HG02642 (cell line): Measurements from ENCODE around the gene COIL.

Experiments
- ATAC-seq: cut with Tn5 transposase; IDR thresholded peaks from one replicate; pipeline ENCODE4 v1.9.1; 2021; ENCODE audit warnings: mild to moderate bottlenecking; ENCODE audit not compliant: unreplicated experiment, poor library complexity

The COIL gene

DNA sequence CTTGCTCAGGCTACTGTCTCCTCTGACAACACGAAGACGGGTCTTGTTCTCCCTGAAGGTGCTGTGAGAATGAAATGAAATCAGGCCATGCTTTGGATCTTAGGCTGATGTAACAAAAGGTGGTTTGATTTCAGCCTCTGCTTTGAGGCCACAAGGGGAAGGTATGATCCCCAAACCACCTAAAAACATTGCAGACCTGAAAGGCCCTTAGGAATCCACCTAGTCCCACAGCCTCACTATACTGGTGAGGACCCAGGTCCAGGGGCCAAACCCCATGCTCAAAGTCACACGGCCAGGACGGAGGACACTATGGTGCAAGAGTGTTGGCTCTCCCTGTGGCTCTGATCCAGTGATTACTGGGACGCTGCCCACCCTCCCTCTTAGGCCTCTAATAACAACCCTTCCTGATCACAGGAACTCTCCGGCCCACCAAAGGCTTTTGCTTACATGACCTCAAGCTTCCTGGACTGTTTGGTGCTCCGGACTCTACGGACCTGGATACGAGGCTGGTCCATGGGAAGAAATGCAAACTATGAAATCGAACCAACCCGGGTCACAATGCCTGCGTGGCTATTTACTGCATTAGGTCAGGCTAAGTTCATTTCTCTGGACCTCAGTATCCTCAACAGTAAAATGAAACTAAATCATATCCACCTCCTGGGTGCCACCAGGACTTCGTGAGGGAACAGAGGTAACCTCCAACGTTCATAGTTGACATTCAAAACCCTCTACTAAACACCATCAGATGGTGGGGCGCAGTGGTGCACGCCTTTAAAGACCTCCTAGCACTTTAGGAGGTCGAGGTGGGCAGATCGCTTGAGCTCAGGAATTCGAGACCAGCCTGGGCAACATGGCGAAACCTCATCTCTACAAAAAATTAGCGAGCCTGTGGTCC is 48.5 kb downstream of the COIL start:
- no peak for ATAC-seq

DNA sequence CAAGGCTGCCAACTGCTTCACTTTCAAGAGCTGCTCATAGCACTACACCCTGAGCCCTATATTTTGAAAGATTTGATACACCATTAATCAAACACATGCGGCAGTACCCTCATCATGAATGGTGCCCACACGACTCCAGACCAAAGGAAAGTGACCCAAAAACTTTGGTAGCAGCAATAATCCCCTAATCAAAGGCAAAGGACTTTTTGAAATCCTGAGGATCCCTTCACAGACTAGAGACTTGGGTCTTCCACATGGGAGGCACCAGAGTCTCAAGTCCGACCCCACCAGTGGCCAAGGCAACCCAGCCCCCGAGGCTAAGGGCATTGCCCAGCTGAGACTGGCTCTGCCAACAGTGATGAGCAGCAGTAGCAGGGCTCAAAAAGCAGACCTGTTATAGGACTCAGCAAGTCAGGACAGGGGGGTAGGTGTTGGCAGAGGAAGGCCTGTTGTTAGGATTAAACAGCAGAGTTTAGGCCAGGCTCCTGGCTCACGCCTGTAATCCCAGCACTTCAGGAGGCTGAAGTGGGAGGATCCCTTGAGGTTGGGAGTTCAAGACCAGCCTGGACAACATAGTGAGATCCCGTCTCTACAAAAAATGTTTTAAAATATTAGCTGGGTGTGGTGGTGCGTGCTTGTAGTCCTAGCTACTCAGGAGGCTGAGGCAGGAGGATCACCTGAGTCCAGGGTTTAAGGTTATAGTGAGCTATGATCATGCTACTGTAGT is 50.2 kb downstream of the COIL start:
- ATAC-seq = no peak

DNA sequence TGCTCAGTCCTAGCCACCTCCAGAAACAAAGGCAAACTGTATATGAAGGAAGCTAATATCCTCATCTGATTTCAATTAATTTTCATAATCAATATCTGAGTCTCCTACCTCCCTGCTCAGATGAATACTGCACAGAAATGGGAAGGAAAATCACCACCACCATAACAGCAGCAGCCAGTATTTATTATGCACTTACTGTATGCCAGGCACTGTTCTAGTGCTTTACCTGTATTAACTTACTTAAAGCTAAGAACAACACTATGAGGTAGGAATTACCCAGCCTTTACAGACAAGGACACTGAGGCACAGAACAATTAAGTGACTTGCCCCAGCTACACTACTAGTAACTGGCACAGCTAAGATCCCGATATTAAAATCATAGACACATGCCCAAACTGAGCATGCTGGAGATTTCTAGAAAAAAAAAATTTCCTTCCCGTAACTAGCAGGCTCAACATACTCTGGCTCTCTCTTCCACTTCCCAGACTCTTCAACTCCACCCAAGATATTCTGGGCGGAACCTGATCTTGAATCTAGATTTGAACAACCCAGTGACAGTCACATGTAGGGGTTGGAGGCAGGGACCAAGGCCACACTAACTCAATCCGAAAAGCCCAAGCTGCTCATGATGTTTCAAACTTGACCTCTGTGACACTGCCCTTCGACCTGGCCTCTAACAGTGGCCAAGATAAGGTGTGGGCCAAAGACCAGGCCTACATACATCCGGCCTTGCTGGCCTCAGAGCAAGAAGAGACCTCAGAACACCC is 50.9 kb downstream of the COIL start:
- ATAC-seq = no peak

DNA sequence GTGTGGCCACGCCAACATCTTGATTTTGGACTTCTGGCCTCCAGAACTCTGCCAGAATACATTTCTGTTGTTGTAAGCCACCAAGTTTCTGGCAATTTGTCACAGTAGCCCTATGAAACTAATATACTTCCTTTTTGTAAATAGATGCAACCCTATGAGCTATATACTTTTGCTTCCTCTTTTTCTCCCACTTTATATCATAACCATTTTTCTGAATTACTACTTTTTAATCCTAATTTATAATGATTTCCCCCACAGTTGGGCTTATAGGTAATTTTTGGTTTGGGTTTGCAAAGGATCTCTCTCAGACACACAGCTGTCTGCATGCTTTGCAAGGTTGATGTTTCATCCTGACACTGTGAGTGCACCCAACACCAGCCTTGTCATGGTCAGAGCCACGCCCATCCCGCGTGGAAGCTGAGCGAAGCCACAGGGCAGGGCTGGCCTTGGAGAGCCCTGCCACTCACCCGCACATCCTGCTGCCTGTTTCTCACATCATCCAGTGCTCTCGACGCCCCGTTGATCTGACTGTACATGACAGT is 52.8 kb downstream of the COIL start:
- peak; percentile 81 for ATAC-seq

DNA sequence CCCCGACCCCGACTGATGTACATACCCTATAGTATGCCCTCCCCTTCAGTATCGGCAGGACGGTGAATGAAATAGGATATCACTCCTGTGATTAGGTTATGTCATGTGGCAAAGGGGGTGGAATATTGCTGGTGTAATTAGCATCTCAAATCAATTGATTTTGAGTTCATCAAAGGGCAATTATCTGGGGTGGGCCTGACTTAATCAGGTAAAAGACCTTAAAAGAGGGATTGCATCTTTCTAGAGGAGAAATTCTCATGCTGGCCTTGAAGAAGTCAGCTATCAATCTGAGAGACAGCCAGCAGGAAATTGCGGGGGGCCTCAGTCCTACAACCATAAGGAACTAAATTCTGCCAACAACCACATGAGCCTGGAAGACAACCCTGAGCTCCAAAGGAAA is 57.3 kb downstream of the COIL start:
- no peak for ATAC-seq

DNA sequence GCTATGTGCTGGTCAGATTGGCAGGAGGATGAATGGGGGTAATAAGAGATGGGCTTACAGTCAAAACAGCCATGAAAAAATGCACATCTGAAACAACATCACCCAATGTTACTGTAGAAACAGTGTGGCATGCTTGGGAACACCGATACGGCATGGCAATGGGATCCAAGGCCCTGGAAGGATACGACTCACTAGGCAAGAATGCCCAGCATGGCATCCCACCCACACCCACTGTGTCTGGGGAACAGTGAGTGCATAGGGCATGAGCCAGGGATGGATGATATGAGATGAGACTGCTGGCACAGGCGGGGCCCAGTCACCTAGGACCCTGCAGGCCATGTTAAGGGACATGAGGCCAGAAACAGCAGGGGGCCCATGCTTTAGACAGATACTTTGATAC is 58.5 kb downstream of the COIL start:
- no peak for ATAC-seq

DNA sequence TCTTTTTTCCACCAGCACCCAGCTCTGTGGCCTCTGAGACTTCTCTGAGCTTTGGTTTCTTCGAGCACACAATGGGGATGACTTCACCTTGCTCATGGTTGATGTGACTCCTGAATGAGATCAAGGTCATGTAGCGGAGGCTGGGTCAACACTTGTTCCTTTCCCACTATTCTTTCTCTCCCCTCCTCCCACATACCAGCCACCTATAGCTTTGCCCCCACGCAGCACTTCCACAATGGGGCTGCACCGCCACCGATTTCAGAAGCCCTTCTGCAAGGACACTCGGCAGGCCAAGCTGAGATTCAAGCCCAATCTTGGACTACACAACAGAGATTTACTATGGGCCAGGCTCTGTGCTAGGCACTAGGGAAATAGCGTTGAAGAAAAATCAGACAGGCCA is 61.4 kb downstream of the COIL start:
- ATAC-seq = no peak

DNA sequence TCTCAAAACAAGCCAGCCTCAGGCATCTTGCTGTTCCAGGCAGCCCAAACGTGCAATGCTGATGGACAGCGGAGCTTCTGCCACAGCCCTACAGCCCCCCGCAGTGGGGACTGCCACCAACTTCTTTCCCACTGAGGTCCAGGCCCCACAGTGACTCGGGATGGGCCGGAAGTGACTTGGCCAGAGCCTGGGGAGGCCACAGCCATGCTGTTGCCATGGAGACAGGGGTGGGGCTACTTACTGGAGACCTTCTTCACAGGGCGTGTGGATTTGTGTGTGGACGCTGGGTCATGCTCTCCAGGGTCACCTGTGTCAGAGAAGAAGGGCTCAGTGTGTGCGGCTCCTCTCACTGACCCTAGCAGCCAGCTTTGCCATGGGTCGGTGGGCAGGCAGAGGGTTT is 62.0 kb downstream of the COIL start:
- no peak for ATAC-seq

DNA sequence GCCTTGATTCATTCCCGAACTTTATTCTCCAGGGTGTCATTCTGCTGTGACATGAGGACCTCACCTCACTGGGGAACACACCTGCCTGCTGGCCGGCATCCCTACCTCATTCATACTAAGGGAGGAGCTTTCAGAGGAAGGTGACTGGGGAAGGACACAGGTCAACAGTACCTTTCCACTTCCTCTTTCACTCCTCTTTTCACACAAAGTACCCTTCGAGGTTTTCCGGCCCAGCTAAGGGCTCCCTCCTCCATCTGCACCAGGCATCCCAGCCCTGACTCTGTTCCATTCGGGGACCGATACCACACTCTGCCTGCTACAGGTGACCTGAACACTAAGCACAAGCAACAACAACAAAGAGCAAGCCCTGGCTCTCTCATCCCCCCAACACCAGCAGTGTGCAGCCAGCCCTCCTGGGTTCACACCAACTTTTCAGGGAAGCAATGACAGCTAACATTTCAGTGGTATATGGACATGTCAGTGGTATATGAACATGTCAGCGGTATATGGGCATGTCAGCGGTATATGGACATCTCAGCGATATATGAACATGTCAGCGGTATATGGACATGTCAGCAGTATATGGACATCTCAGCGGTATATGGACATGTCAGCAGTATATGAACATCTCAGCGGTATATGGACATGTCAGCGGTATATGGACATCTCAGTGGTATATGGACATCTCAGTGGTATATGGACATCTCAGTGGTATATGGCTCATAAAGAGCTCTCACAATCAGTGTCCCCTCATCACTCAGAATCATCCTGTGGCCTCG is 63.0 kb downstream of the COIL start:
- no peak for ATAC-seq

DNA sequence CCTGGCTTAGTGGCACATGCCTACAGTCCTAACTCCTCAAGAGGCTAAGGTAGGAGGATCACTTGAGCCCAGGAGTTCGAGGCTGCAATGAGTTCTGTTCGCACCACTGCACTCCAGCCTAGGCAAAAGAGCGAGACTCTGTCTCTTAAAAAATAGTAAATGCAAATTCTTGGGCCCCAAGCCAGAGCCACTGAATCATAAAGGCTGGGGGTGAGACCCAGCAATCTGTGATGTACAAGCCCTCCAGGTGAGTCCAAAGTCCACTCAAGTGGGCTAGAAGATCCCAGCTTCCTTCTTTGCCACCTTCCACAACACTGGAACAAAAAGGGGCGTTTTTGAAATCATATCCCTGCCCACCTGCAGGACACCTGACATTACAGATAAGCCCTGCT is 63.9 kb downstream of the COIL start:
- no peak for ATAC-seq

DNA sequence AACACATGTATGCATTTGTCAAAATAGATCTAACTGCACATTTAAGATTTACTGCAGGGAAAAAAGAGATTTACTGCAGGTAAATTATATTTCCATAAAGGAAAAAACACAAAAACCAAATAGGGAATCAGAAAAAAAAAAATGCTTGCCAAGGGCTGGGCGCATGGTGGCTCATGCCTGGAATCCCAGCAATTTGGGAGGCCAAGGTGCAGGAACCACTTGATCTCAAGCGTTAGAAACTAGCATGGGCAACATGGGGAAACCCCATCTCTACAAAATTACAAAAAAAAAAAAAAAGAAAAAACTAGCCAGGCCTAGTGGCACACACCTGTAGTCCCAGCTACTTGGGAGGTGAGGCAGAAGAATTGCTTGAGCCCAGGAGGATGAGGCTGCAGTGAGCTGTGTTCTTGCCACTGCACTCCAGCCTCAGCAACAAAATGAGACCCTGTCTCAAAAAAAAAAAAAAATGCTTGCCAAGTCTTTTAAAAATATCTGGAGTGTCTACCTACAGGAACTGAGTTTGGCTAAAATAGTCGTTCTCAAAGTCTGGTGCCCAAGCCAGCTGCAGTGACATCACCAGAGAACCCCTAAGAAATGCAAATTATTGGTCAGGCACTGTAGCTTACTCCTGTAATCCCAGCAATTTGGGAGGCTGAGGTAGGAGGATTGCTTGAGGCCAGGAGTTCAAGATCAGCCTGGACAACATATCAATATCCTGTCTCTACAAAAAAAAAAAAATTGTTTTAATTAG is 64.5 kb downstream of the COIL start:
- ATAC-seq = no peak

DNA sequence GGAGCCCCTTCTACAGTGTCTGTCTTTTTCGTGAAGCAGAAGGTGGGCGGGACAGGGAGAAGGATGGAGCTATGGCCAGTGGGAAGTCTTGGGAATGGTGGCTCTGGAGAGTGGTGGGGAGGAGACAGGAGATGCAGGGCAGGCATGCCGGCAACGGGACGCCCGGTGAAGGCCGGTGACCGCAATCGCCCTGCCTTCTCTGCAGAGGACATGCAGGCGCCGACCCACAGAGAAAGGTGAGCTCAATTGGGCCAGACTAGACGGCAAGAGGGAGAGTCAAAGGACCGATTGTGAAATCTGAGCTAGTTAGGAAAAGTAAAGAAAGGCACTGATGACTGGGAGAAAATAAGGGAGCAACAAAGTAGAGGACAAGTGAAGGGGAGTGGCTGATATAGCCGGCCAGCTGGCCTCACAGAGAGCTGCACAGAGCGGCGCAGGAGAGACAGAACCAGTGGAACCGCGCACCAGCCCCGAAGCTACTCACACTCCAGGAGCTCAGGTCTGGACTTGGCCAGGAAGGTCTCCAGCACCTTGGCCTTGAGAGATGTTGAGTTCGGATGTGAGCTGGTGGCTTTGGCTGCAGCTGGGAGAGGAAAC is 65.9 kb downstream of the COIL start:
- ATAC-seq = no peak

DNA sequence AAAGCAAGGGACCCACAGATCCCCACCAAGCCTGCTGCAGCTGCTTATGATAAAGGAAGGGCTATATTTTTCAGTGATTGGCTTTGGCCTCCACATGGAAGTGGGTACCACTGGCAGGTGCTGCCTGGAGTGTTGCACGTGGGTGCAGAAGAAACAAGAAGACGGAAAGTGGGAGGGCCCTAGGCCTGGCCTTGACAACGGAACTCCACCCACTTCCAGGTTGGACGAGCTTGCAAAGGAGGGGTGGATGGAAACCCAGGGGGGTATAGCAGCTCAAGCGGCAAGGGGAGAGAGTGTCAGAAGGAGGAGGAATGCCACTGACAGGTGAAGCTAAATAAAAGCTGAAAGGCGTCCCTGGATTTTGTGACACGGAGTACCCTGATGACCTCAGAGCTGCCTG is 67.3 kb downstream of the COIL start:
- ATAC-seq = no peak

DNA sequence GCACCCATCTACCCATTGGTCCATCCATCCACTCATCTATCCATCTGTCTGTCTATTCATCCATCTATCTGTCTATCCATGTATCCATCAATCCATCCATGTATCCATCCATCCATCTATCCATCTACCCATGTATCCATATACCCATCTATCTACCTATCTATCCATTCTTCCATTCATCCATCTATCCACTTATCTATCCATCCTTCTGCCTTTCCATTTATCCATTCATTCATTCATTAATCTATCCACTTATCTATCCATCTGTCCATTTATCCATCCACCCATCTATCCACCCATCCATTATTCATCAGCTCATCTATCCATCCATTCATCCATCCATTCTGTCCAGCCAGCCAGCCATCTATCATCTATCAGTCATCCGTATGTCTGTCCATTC is 68.5 kb downstream of the COIL start:
- ATAC-seq = no peak

DNA sequence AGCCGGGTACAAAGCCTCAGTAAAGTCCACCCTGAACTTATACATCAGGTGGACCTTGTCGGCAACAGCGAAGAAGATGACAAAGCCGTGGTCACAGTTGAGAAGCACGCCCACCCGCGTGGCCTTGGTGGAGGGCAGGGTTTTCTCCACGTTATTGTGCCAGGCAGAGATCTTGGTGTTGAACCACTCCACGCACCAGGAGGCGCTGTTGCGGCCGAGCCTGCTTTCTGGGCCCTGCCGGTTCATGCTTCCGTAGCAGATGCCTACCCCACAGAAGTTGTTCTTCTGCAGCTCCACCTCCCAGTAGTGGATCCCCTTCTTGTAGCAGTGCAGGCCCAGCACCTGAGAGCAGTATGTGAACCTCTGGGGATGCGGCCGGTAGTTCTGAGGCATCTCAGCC is 69.1 kb downstream of the COIL start:
- no peak for ATAC-seq

DNA sequence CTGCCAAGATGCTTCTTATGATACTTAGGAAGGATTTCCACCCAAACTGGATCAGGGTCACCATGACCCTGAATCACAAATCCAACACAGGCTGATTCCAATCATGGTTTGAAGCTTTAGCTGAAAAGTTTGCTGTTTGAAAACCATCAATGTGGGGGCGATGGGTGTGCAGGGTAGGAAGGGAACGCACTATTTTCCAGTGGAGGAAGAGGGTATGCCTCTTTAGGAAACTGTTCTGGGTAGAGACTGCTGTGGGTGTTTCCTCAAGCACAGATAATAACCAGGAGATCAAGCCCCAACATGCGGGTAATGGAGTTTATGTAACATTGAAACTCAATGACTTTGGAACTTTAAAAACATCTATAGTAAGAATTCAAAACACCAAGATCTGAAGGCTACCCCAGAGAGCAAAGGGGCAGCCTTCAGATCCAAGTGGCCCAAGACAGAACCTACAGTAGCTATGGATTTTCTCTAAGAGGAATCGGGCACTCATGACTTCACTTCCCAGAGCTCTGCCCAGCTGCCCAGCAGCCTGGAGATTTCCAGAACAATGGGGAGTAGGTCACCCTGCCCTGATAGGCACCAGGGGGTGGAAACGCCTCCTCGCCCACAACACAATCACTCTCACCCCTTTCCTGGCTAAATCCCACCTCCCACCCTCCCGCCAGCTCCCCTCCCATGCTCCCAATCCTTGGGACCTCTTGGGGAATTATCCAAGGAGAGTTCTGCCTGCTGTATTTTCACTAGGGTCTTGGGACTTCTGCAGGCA is 69.8 kb downstream of the COIL start:
- ATAC-seq = no peak

DNA sequence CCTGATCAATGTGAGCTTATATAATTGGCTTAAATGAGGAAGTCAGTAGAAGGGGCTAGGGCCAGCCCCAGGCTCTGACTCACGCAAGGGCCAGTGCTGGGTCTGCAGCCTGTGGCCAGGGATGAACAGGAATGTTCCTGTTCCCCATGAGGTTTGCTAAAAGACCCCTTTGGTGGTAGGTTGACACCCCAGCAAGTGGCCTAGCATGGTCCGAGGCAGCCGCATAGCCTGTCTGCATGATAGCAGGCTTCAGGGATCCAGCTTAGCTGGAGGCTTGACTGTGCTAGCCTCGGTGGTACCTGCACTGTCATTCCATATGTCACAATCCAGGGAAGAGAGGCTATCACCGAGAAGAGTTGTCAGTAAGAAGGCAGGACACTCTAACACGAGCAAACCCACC is 70.5 kb downstream of the COIL start:
- ATAC-seq = no peak
